ENCODE data around the gene LRRC41.

- TF ChIP-seq CTCF (IDR thresholded peaks at IDR 0.05) (no peak), POLR2A (IDR thresholded peaks at IDR 0.05) (no peak)
These were observed 30.0 kb upstream of the LRRC41 start for GRCh38 chr1:46333300-46334029.
